Measurements from ENCODE around the gene AFDN.

GRCh38 chr6:167987396-167988153 lies 160.9 kb downstream of the AFDN start:
- TF ChIP-seq POLR2A (IDR thresholded peaks at IDR 0.05; ENCODE audit: extremely low read depth, insufficient read length) (no peak), CTCF (IDR thresholded peaks at IDR 0.05; ENCODE audit: low read depth, low read length) (no peak), MYC (IDR thresholded peaks at IDR 0.05; ENCODE audit: low read depth, low read length) (no peak), MAX (IDR thresholded peaks at IDR 0.05; ENCODE audit: low read depth, low read length) (no peak)
